Measurements from ENCODE around the gene TSPAN11.
"Not testable (repeated sequence)": the region's sequence is repeated elsewhere in the genome, so short reads cannot be mapped to it uniquely, and the experiment has no call there.

TSPAN11 gene

GRCh38 chr12:31019561-31019960 is 93.0 kb downstream of the TSPAN11 start:
- DNase-seq (ENCODE audit: low read depth in 2 of 2), result no peak

- DNase-seq (ENCODE audit: low read depth in 2 of 2), result no peak
These were observed 93.4 kb downstream of the TSPAN11 start for GRCh38 chr12:31019976-31020375.

GRCh38 chr12:31020385-31021166 is 94.0 kb downstream of the TSPAN11 start:
- DNase-seq (ENCODE audit: low read depth in 2 of 2), result no peak

GRCh38 chr12:31021181-31021580 is 94.6 kb downstream of the TSPAN11 start:
- no peak for DNase-seq (ENCODE audit: low read depth in 2 of 2)

- no peak for DNase-seq (ENCODE audit: low read depth in 2 of 2)
These were observed 95.4 kb downstream of the TSPAN11 start for GRCh38 chr12:31021809-31022494.

- DNase-seq (ENCODE audit: low read depth in 2 of 2), result no peak
These were observed 96.8 kb downstream of the TSPAN11 start for GRCh38 chr12:31023271-31023724.

- DNase-seq (ENCODE audit: low read depth in 2 of 2), result no peak
These were observed 99.7 kb downstream of the TSPAN11 start for GRCh38 chr12:31026202-31026601.

GRCh38 chr12:31027006-31027405 is 100.5 kb downstream of the TSPAN11 start:
- not testable (repeated sequence) for DNase-seq (ENCODE audit: low read depth in 2 of 2)

- no peak for DNase-seq (ENCODE audit: low read depth in 2 of 2)
These were observed 102.9 kb downstream of the TSPAN11 start for GRCh38 chr12:31029468-31029867.

- DNase-seq (ENCODE audit: low read depth in 2 of 2), result no peak
These were observed 103.5 kb downstream of the TSPAN11 start for GRCh38 chr12:31029916-31030562.

GRCh38 chr12:31031951-31032335 is 105.4 kb downstream of the TSPAN11 start:
- DNase-seq (ENCODE audit: low read depth in 2 of 2), result no peak

GRCh38 chr12:31033146-31033545 is 106.6 kb downstream of the TSPAN11 start:
- no peak for DNase-seq (ENCODE audit: low read depth in 2 of 2)

GRCh38 chr12:31033681-31034080 is 107.1 kb downstream of the TSPAN11 start:
- DNase-seq (ENCODE audit: low read depth in 2 of 2), result no peak

GRCh38 chr12:31034372-31034771 is 107.8 kb downstream of the TSPAN11 start:
- no peak for DNase-seq (ENCODE audit: low read depth in 2 of 2)

GRCh38 chr12:31035226-31035625 is 108.7 kb downstream of the TSPAN11 start:
- no peak for DNase-seq (ENCODE audit: low read depth in 2 of 2)

GRCh38 chr12:31035967-31036665 is 109.6 kb downstream of the TSPAN11 start:
- no peak for DNase-seq (ENCODE audit: low read depth in 2 of 2)

- no peak for DNase-seq (ENCODE audit: low read depth in 2 of 2)
These were observed 110.5 kb downstream of the TSPAN11 start for GRCh38 chr12:31037028-31037427.

GRCh38 chr12:31037931-31038330 is 111.4 kb downstream of the TSPAN11 start:
- DNase-seq (ENCODE audit: low read depth in 2 of 2), result no peak

GRCh38 chr12:31041033-31041564 is 114.6 kb downstream of the TSPAN11 start:
- DNase-seq (ENCODE audit: low read depth in 2 of 2), result no peak
